ENCODE data around the gene ERCC2.

ERCC2 gene

GRCh38 chr19:45401815-45402214 is 31.4 kb upstream of the ERCC2 start:
- no peak for DNase-seq (ENCODE audit: low read depth)

- no peak for DNase-seq (ENCODE audit: low read depth)
Measured at GRCh38 chr19:45400192-45400591, 29.8 kb upstream of the ERCC2 start.

- DNase-seq (ENCODE audit: low read depth) = no peak
Measured at GRCh38 chr19:45395821-45396617, 25.6 kb upstream of the ERCC2 start.

GRCh38 chr19:45391871-45392665 is 21.7 kb upstream of the ERCC2 start:
- no peak for DNase-seq (ENCODE audit: low read depth)

GRCh38 chr19:45391346-45391745 is 21.0 kb upstream of the ERCC2 start:
- DNase-seq (ENCODE audit: low read depth) = no peak

GRCh38 chr19:45385392-45386221 is 15.2 kb upstream of the ERCC2 start:
- no peak for DNase-seq (ENCODE audit: low read depth)

GRCh38 chr19:45382426-45382825 is 12.1 kb upstream of the ERCC2 start:
- no peak for DNase-seq (ENCODE audit: low read depth)

GRCh38 chr19:45380107-45380506 is 9.7 kb upstream of the ERCC2 start:
- DNase-seq (ENCODE audit: low read depth) = no peak

- no peak for DNase-seq (ENCODE audit: low read depth)
Measured at GRCh38 chr19:45376045-45376724, 5.8 kb upstream of the ERCC2 start.

- DNase-seq (ENCODE audit: low read depth) = no peak
Measured at GRCh38 chr19:45368737-45369340, 1.5 kb downstream of the ERCC2 start.

GRCh38 chr19:45368127-45368526 is 2.2 kb downstream of the ERCC2 start:
- DNase-seq (ENCODE audit: low read depth) = no peak

- DNase-seq (ENCODE audit: low read depth) = no peak
Measured at GRCh38 chr19:45364696-45365095, 5.7 kb downstream of the ERCC2 start.

- no peak for DNase-seq (ENCODE audit: low read depth)
Measured at GRCh38 chr19:45363861-45364459, 6.4 kb downstream of the ERCC2 start.

GRCh38 chr19:45362291-45362690 is 8.1 kb downstream of the ERCC2 start:
- no peak for DNase-seq (ENCODE audit: low read depth)

GRCh38 chr19:45361608-45362007 is 8.8 kb downstream of the ERCC2 start:
- no peak for DNase-seq (ENCODE audit: low read depth)

GRCh38 chr19:45358213-45358792 is 12.1 kb downstream of the ERCC2 start:
- DNase-seq (ENCODE audit: low read depth) = no peak

GRCh38 chr19:45357445-45357783 is 13.0 kb downstream of the ERCC2 start:
- no peak for DNase-seq (ENCODE audit: low read depth)

GRCh38 chr19:45356760-45357444 is 13.5 kb downstream of the ERCC2 start:
- no peak for DNase-seq (ENCODE audit: low read depth)

- DNase-seq (ENCODE audit: low read depth) = no peak
Measured at GRCh38 chr19:45355910-45356309, 14.5 kb downstream of the ERCC2 start.

- DNase-seq (ENCODE audit: low read depth) = no peak
Measured at GRCh38 chr19:45355402-45355801, 15.0 kb downstream of the ERCC2 start.
